ENCODE data around the gene SNRNP48. TPM values are rescaled to one million over a fixed set of nuclear protein-coding genes. Genes with fewer than 3 reads are reported as not detected.

The SNRNP48 gene
- polyA plus RNA-seq, 1 donor from 2014 or later: 17.5 TPM

DNA sequence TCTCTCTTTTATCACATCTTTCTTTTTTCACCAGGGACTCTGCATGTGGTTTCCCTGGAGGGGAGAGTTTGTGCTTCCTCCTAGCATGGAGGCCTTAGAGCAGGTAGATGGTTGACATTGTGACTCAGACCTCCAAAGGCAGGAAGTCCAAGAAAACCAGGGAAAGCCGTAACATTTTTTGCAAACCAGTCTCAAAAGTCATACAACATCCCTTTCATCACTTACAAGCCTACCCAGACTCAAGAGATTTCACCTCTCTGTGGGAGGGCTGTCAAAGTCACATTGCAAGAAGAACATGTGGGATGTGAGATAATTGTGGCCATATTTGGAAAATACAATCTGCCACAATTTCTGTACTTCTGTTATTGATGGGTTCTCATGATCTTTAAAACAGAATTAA is 46.2 kb downstream of the SNRNP48 start:
- no peak overlapping the region for H3K9ac ChIP-seq (ENCODE audit: low read length)
- H3K27me3 ChIP-seq (ENCODE audit: insufficient read depth, low read depth, low read length): no peaks in the 10 kb centered on the region
- no peaks in the 10 kb centered on the region for H3F3A ChIP-seq (ENCODE audit: insufficient read depth, low read length, poor library complexity, severe bottlenecking)
- TF ChIP-seq, protein P1, sequence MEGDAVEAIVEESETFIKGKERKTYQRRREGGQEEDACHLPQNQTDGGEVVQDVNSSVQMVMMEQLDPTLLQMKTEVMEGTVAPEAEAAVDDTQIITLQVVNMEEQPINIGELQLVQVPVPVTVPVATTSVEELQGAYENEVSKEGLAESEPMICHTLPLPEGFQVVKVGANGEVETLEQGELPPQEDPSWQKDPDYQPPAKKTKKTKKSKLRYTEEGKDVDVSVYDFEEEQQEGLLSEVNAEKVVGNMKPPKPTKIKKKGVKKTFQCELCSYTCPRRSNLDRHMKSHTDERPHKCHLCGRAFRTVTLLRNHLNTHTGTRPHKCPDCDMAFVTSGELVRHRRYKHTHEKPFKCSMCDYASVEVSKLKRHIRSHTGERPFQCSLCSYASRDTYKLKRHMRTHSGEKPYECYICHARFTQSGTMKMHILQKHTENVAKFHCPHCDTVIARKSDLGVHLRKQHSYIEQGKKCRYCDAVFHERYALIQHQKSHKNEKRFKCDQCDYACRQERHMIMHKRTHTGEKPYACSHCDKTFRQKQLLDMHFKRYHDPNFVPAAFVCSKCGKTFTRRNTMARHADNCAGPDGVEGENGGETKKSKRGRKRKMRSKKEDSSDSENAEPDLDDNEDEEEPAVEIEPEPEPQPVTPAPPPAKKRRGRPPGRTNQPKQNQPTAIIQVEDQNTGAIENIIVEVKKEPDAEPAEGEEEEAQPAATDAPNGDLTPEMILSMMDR (IDR thresholded peaks at IDR 0.05; ENCODE audit: poor library complexity, severe bottlenecking): no peak
- TF ChIP-seq, protein P2, sequence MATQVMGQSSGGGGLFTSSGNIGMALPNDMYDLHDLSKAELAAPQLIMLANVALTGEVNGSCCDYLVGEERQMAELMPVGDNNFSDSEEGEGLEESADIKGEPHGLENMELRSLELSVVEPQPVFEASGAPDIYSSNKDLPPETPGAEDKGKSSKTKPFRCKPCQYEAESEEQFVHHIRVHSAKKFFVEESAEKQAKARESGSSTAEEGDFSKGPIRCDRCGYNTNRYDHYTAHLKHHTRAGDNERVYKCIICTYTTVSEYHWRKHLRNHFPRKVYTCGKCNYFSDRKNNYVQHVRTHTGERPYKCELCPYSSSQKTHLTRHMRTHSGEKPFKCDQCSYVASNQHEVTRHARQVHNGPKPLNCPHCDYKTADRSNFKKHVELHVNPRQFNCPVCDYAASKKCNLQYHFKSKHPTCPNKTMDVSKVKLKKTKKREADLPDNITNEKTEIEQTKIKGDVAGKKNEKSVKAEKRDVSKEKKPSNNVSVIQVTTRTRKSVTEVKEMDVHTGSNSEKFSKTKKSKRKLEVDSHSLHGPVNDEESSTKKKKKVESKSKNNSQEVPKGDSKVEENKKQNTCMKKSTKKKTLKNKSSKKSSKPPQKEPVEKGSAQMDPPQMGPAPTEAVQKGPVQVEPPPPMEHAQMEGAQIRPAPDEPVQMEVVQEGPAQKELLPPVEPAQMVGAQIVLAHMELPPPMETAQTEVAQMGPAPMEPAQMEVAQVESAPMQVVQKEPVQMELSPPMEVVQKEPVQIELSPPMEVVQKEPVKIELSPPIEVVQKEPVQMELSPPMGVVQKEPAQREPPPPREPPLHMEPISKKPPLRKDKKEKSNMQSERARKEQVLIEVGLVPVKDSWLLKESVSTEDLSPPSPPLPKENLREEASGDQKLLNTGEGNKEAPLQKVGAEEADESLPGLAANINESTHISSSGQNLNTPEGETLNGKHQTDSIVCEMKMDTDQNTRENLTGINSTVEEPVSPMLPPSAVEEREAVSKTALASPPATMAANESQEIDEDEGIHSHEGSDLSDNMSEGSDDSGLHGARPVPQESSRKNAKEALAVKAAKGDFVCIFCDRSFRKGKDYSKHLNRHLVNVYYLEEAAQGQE (IDR thresholded peaks at IDR 0.05; ENCODE audit: borderline replicate concordance): no peak
- no peak for TF ChIP-seq POLR2AphosphoS5 (IDR thresholded peaks at IDR 0.05)
- TF ChIP-seq TAF1 (IDR thresholded peaks at IDR 0.05; ENCODE audit: low read depth): no peak
- TF ChIP-seq SMC3 (conservative IDR thresholded peaks at IDR 0.05; ENCODE audit: poor library complexity): no peak
- no peak for TF ChIP-seq EZH2 (IDR thresholded peaks at IDR 0.05; ENCODE audit: borderline replicate concordance, insufficient read depth, low read length, poor library complexity, severe bottlenecking)
- TF ChIP-seq RAD21 (conservative IDR thresholded peaks at IDR 0.05): no peak
- TF ChIP-seq EP300 (conservative IDR thresholded peaks at IDR 0.05; ENCODE audit: poor library complexity, severe bottlenecking): no peak
- no peak for TF ChIP-seq MXI1 (conservative IDR thresholded peaks at IDR 0.05; ENCODE audit: poor library complexity, severe bottlenecking)
- H3K4me2 ChIP-seq (ENCODE audit: low read length): no peak overlapping the region
- no peaks in the 10 kb centered on the region for H3K36me3 ChIP-seq (ENCODE audit: insufficient read depth, low read length)
- no peaks in the 10 kb centered on the region for H3K79me2 ChIP-seq (replicated peaks; ENCODE audit: insufficient read depth, low read length)
- H3K4me3 ChIP-seq (ENCODE audit: low read length): no peak overlapping the region
- no peak overlapping the region for H2AFZ ChIP-seq (ENCODE audit: low read depth, low read length)
- no peak overlapping the region for H3K27ac ChIP-seq (ENCODE audit: low read length)
- H3K9me3 ChIP-seq (ENCODE audit: low read length): no peaks in the 10 kb centered on the region
- H3K9me2 ChIP-seq (ENCODE audit: insufficient read depth, low read length): no peaks in the 10 kb centered on the region
- no peaks in the 10 kb centered on the region for H4K20me1 ChIP-seq (ENCODE audit: insufficient read depth)

DNA sequence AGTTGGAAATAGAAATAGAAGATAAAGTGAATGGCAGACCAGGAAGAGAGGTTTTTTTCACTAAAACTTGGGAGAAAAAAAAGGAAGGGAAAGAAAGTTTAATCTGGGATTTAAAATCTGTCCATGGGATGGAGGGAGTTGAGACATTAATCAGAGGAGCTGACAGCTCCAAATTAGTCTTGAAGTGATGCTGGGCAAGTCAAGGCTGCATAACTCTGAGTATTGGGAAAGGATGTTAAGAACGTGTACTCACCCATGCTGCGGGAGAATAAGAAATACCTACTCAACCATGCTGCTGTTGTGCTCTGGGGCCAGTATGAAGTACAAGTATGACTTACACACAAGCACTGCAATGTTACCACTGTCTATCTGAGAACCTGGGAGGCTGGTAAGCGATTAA is 47.5 kb downstream of the SNRNP48 start:
- TF ChIP-seq, protein P1 (IDR thresholded peaks at IDR 0.05; ENCODE audit: poor library complexity, severe bottlenecking): no peak
- H4K20me1 ChIP-seq (ENCODE audit: insufficient read depth): no peaks in the 10 kb centered on the region
- H3K9me2 ChIP-seq (ENCODE audit: insufficient read depth, low read length): no peaks in the 10 kb centered on the region
- no peaks in the 10 kb centered on the region for H3K79me2 ChIP-seq (replicated peaks; ENCODE audit: insufficient read depth, low read length)
- H3F3A ChIP-seq (ENCODE audit: insufficient read depth, low read length, poor library complexity, severe bottlenecking): no peaks in the 10 kb centered on the region
- no peak overlapping the region for H3K4me3 ChIP-seq (ENCODE audit: low read length)
- no peaks in the 10 kb centered on the region for H3K27me3 ChIP-seq (ENCODE audit: insufficient read depth, low read depth, low read length)
- no peak overlapping the region for H3K27ac ChIP-seq (ENCODE audit: low read length)
- no peaks in the 10 kb centered on the region for H3K36me3 ChIP-seq (ENCODE audit: insufficient read depth, low read length)
- H3K4me2 ChIP-seq (ENCODE audit: low read length): no peak overlapping the region
- H3K9ac ChIP-seq (ENCODE audit: low read length): no peak overlapping the region
- H2AFZ ChIP-seq (ENCODE audit: low read depth, low read length): no peak overlapping the region
- H3K9me3 ChIP-seq (ENCODE audit: low read length): no peaks in the 10 kb centered on the region

Data from neural cell (in vitro differentiated cells).